ENCODE measurements around the gene IRF3.
"Not testable (repeated sequence)": the region's sequence is repeated elsewhere in the genome, so short reads cannot be mapped to it uniquely, and the experiment has no call there.

The IRF3 gene

GRCh38 chr19:49637821-49638738 is 27.6 kb downstream of the IRF3 start:
- no peak overlapping the region for H3K4me3 ChIP-seq (ENCODE audit: low read length)
- no peak for TF ChIP-seq ZNF274 (IDR thresholded peaks at IDR 0.05; ENCODE audit: low read depth, low read length)

GRCh38 chr19:49636233-49636932 is 29.3 kb downstream of the IRF3 start:
- H3K4me3 ChIP-seq (ENCODE audit: low read length), result no peak overlapping the region

GRCh38 chr19:49635530-49636232 is 30.0 kb downstream of the IRF3 start:
- no peak for TF ChIP-seq ZNF274 (IDR thresholded peaks at IDR 0.05; ENCODE audit: low read depth, low read length)
- no peak overlapping the region for H3K4me3 ChIP-seq (ENCODE audit: low read length)

More at GRCh38 chr19:49636233-49636932, 29.3 kb downstream of the IRF3 start:
- no peak for TF ChIP-seq ZNF274 (IDR thresholded peaks at IDR 0.05; ENCODE audit: low read depth, low read length)

- H3K4me3 ChIP-seq (ENCODE audit: low read length), result not testable (repeated sequence)
Measured at GRCh38 chr19:49633273-49633672, 32.4 kb downstream of the IRF3 start.

GRCh38 chr19:49632576-49632975 is 33.1 kb downstream of the IRF3 start:
- TF ChIP-seq ZNF274 (IDR thresholded peaks at IDR 0.05; ENCODE audit: low read depth, low read length), result no peak

GRCh38 chr19:49631610-49632192 is 34.0 kb downstream of the IRF3 start:
- no peak overlapping the region for H3K4me3 ChIP-seq (ENCODE audit: low read length)
- TF ChIP-seq ZNF274 (IDR thresholded peaks at IDR 0.05; ENCODE audit: low read depth, low read length), result no peak

More at GRCh38 chr19:49632576-49632975, 33.1 kb downstream of the IRF3 start:
- H3K4me3 ChIP-seq (ENCODE audit: low read length), result no peak overlapping the region

- TF ChIP-seq ZNF274 (IDR thresholded peaks at IDR 0.05; ENCODE audit: low read depth, low read length), result no peak
- H3K4me3 ChIP-seq (ENCODE audit: low read length), result no peak overlapping the region
Measured at GRCh38 chr19:49631014-49631588, 34.6 kb downstream of the IRF3 start.

- no peak for TF ChIP-seq ZNF274 (IDR thresholded peaks at IDR 0.05; ENCODE audit: low read depth, low read length)
Measured at GRCh38 chr19:49629659-49630058, 36.0 kb downstream of the IRF3 start.

GRCh38 chr19:49626226-49626625 is 39.4 kb downstream of the IRF3 start:
- H3K4me3 ChIP-seq (ENCODE audit: low read length), result no peak overlapping the region
- no peak for TF ChIP-seq ZNF274 (IDR thresholded peaks at IDR 0.05; ENCODE audit: low read depth, low read length)

More at GRCh38 chr19:49629659-49630058, 36.0 kb downstream of the IRF3 start:
- H3K4me3 ChIP-seq (ENCODE audit: low read length), result no peak overlapping the region

GRCh38 chr19:49624967-49625910 is 40.4 kb downstream of the IRF3 start:
- H3K4me3 ChIP-seq (ENCODE audit: low read length), result no peak overlapping the region
- TF ChIP-seq ZNF274 (IDR thresholded peaks at IDR 0.05; ENCODE audit: low read depth, low read length), result no peak

GRCh38 chr19:49617860-49618259 is 47.8 kb downstream of the IRF3 start:
- not testable (repeated sequence) for H3K4me3 ChIP-seq (ENCODE audit: low read length)

- no peak overlapping the region for H3K4me3 ChIP-seq (ENCODE audit: low read length)
- no peak for TF ChIP-seq ZNF274 (IDR thresholded peaks at IDR 0.05; ENCODE audit: low read depth, low read length)
Measured at GRCh38 chr19:49616945-49617344, 48.7 kb downstream of the IRF3 start.

GRCh38 chr19:49616532-49616931 is 49.1 kb downstream of the IRF3 start:
- H3K4me3 ChIP-seq (ENCODE audit: low read length), result no peak overlapping the region
- no peak for TF ChIP-seq ZNF274 (IDR thresholded peaks at IDR 0.05; ENCODE audit: low read depth, low read length)
